Stimulated activated CD4-positive, alpha-beta T cell treated with anti-CD3 and anti-CD28 coated beads, Interleukin-1b, Interleukin-23, amount 100 ng/mL, for 48 hours (primary cell): ENCODE results near the gene FILIP1.
"Not testable (repeated sequence)": the region's sequence is repeated elsewhere in the genome, so short reads cannot be mapped to it uniquely, and the experiment has no call there.

Experiments used
- DNase-seq: peaks from one replicate; pipeline ENCODE4 v3.0.0-alpha.2; 2020

FILIP1 gene

GRCh38 chr6:75445738-75446137 lies 47.9 kb downstream of the FILIP1 start:
- no peak for DNase-seq

- no peak for DNase-seq
Measured at GRCh38 chr6:75444899-75445298, 48.7 kb downstream of the FILIP1 start.

GRCh38 chr6:75441883-75442282 lies 51.7 kb downstream of the FILIP1 start:
- not testable (repeated sequence) for DNase-seq

- DNase-seq, result not testable (repeated sequence)
Measured at GRCh38 chr6:75441479-75441878, 52.1 kb downstream of the FILIP1 start.

- no peak for DNase-seq
Measured at GRCh38 chr6:75438442-75439116, 55.0 kb downstream of the FILIP1 start.

- no peak for DNase-seq
Measured at GRCh38 chr6:75438013-75438431, 55.6 kb downstream of the FILIP1 start.

- DNase-seq, result no peak
Measured at GRCh38 chr6:75437421-75437891, 56.1 kb downstream of the FILIP1 start.

- no peak for DNase-seq
Measured at GRCh38 chr6:75436869-75437268, 56.7 kb downstream of the FILIP1 start.

GRCh38 chr6:75432809-75433208 lies 60.8 kb downstream of the FILIP1 start:
- not testable (repeated sequence) for DNase-seq

GRCh38 chr6:75431379-75431778 lies 62.2 kb downstream of the FILIP1 start:
- DNase-seq, result no peak

- no peak for DNase-seq
Measured at GRCh38 chr6:75430631-75431325, 62.8 kb downstream of the FILIP1 start.

GRCh38 chr6:75429061-75429703 lies 64.4 kb downstream of the FILIP1 start:
- no peak for DNase-seq

- DNase-seq, result no peak
Measured at GRCh38 chr6:75428204-75428603, 65.4 kb downstream of the FILIP1 start.

- no peak for DNase-seq
Measured at GRCh38 chr6:75427329-75427728, 66.3 kb downstream of the FILIP1 start.

- no peak for DNase-seq
Measured at GRCh38 chr6:75424618-75425548, 68.7 kb downstream of the FILIP1 start.

GRCh38 chr6:75423386-75423785 lies 70.2 kb downstream of the FILIP1 start:
- no peak for DNase-seq

GRCh38 chr6:75422024-75422639 lies 71.5 kb downstream of the FILIP1 start:
- no peak for DNase-seq

- DNase-seq, result no peak
Measured at GRCh38 chr6:75421316-75422023, 72.1 kb downstream of the FILIP1 start.

- no peak for DNase-seq
Measured at GRCh38 chr6:75419980-75420379, 73.6 kb downstream of the FILIP1 start.

GRCh38 chr6:75419416-75419815 lies 74.2 kb downstream of the FILIP1 start:
- DNase-seq, result no peak

- DNase-seq, result no peak
Measured at GRCh38 chr6:75418233-75418632, 75.4 kb downstream of the FILIP1 start.

GRCh38 chr6:75416443-75416842 lies 77.2 kb downstream of the FILIP1 start:
- DNase-seq, result no peak
